HG03060 (cell line): ENCODE measurements around the gene COQ8A.
"Not testable (repeated sequence)": the region's sequence is repeated elsewhere in the genome, so short reads cannot be mapped to it uniquely, and the experiment has no call there.

Experiments used
- ATAC-seq: cut with Tn5 transposase; IDR thresholded peaks from one replicate; pipeline ENCODE4 v1.9.1; 2021; ENCODE audit warnings: low read depth, moderate number of reproducible peaks; ENCODE audit not compliant: unreplicated experiment

COQ8A gene

DNA sequence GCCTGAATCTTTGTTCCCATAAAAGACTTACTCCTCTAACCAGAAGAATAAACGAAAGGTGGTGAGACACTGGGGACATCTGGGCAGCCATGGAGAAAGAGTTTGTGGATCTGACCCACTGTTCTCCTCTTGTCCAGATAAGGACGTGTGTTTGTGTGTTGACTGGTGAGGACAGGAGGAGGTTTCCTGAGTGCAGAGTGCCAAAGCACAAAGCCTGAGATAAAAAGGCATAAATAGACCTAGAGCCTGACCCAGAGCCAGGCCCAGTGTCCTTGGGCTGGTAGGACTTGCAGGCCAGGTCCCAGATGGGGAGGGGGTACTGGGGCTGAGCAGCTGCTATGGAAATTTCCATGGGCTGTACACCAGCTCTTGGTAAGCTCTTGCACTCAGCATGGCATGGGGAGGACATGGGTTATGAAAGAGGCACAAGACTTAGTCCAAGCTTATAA lies 19.6 kb upstream of the COQ8A start:
- ATAC-seq = no peak

DNA sequence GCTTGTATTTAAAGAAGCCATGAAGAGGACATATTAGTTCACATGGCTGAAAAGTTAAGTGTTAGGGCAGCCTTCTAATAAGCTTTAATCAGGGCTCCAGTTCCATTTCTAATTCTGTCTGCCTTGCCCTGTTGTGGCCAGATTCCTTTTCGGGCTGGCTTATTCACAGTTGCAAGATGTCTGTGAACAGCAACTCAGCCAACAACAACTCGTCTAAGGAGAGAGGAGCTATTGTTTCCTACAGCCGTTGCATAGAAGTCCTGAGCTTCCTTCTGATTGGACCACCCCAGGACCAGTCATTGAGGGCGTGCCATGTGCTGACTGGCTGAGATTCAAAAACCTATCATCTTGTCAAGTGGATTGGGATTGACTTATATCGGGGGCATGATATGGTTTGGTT lies 18.6 kb upstream of the COQ8A start:
- ATAC-seq = no peak

DNA sequence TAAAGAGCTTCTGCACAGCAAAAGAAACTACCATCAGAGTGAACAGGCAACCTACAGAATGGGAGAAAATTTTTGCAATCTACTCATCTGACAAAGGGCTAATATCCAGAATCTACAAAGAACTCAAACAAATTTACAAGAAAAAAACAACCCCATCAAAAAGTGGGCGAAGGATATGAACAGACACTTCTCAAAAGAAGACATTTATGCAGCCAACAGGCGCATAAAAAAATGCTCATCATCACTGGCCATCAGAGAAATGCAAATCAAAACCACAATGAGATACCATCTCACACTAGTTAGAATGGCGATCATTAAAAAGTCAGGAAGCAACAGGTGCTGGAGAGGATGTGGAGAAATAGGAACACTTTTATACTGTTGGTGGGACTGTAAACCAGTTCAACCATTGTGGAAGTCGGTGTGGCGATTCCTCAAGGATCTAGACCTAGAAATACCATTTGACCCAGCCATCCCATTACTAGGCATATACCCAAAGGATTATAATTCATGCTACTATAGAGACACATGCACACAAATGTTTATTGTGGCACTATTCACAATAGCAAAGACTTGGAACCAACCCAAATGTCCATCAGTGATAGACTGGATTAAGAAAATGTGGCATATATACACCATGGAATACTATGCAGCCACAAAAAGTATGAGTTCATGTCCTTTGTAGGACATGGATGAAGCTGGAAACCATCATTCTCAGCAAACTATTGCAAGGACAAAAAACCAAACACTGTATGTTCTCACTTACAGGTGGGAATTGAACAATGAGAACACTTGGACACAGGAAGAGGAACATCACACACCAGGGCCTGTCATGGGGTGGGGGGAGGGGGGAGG lies 10.6 kb upstream of the COQ8A start:
- not testable (repeated sequence) for ATAC-seq

DNA sequence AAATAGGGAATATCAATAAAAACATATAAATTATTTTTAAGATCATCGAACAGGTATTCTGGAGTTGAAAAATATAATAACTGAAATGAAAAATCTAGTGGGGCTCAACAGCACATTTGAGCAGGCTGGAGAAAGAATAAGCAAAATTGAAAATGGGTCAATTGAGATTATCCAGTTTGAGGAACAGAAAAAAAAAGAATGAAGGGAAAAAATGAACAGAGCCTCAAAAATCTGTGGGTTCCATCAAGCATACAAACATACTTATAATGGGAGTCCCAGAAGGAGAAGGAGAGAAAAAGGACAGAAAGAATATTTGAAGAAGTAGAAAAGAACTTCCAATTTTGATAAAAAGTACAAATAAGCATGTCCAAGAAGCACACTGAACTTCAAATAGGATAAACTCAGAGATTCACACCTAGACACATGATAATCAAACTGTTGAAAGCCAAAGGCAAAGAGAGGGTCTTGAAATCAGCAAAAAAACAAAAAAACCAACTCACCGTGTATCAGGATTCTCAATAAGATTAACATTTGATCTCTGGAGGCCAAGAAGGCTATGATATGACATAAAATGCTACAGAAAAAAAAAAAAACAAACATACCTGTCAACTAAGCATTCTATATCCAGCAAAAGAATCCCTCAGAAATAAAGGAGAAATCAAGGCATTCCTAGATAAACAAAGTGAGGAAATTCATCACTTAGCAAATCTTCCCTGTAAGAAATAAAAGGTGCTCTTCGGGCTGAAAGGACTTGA lies 5.4 kb upstream of the COQ8A start:
- no peak for ATAC-seq

DNA sequence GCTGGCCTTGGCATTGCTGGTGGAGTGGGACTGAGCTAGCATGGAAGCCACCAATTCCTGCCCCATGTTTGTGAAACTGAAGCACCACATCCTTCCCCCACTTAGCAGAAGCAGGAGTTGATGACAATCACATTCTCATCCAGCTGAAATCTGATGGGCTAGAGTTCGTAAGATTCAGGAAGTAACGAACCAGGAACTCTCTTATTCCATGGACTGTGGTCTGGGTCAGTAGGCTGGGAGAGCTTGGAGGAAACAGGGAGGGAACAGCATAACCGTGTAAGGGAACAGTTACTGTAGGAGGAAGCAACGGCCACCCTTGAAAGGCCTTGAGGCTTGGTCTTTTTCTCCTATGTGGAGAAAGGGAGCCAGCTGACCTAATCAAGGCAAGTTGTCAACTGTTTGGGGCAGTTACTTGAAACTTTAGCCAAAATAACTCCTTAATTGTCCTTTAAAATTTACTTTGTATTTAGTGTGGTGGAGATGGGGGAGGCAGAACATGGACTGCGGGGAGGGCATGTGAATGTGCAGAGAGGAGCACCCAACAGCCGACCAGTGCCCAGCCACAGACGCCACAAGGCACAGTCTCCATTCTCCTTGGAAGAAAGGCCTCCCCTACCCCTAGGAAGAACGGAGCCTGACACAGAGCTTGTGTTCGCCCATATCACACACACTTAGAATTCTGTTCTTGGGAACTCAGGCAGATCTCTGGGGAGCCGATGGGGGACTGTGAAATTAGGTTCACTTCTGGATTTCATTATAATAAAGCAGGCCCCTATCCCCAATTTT lies 2.0 kb upstream of the COQ8A start:
- ATAC-seq = no peak

DNA sequence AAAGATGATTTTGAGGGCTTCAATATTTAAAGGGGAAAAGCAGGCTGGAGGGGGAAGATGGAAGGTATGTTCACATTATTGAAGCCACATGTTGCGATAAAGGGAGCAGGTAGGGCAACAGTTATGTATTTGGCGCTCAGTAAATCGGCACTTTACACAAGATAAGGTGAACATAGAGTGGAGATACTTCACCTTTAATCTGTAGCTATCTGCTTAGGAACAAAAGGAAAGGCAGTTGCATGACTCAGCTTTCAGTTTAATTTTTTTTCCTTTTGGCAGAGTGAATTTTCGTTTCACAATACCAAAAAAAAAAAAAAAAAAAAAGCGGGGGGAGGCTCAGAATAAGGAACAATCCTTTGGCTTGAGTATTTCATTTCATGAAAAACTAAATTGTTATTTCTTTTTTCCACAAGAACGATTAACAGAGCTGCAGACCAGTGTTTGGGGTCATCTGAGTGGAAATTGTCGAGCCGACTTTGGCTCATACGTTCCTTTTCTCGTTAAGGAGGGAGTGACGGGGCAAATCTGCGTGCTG lies 1.1 kb upstream of the COQ8A start:
- ATAC-seq = no peak

DNA sequence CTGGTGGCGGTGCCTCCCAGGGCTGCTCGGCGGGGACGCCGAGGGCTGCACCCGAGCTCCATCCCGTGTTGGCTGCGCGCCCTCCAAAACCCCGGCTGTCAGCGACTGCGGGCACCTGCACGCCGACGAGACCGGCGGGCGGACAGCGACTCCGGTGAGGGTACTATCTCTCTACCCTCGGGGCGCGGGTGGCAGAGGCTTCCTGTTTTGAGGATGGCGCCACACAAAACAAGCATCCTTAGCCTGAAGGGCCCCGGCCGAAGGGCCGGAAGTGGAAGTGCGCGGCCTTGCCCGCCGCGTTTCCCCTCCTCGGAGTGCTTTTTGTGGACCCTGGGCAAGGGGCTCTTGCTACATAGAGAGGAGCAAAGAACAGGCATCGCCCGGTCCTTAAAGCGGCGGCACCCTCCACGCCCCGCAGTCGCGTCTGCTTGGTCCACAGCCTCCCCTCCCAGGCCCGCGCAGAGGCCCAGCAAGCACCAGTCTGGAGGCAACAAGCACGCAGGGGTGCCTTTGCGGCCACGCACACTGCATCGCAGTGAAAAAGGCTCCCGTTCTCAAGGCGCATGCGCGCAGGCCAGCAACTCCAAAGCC lies 561 bp upstream of the COQ8A start:
- peak; percentile 16 for ATAC-seq

DNA sequence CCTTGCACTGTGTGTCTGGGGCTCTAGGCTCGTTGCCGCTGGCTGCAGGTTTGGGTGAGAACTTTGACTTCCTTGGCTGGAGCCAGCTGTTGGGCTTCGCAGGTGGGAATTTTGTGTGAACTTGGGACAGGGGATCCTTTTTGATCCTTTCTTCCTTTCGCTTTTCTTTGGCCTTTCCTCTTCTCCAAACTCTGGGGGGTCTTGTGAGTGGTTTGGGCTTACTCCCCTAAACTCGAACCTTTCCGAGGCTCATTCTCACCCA lies 643 bp downstream of the COQ8A start:
- ATAC-seq = no peak

DNA sequence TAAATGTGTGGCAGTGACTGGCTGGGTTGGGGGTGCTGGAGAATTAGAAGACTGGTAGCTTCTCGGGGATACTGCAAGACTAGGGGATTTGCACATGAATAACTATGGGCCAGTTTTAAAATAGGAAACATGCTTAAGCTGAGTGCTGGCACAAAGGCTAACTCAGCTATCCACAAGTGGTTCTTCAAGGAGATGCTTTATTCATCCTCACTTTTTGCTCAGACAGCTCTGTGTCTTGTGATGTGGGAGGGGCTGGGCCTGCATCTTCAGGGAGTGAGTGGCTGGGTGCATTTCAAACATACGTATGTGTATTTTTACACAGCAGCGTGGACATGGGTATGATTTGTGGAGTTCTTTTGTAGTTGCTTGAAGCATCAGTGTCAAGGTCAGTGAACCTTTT lies 2.3 kb downstream of the COQ8A start:
- no peak for ATAC-seq

DNA sequence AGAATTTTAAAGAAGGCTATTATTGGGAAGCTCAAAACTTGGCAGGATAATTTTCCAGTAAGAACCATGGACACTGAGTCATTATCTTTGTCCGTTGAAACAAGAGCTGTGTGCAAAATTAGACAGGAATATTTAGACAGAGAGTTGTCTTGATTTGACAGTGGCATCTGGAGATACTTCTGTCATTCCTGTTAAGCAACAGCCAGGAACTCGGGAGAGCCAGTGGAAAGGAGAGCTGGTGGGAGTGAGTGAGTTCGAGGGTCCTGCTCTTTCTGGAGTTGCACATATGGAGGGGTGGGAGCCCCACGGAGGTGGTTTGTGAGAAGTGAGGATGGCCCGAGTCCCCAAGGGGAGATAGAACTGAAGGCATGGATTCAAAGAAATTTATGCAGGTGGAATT lies 3.1 kb downstream of the COQ8A start:
- no peak for ATAC-seq

DNA sequence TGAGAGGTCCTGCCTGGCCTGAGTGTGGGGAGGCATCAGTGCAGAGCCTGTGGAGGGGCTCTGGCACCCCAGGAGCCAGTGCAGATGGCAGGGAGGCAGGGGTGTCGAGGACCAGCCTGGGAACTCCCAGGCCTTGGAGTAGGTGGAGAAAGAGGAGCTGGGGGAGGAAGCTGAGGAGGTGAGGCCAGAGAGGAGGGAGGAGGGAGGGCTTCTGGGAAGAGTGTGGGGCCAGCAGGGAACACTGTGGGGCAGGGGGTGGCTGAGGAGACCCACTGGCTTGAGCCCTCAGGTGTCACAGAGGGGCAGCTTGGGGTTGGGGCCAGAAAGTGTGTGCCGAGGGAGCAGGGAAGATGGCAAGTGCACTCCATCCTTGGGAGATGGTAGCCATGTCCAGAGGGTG lies 3.8 kb downstream of the COQ8A start:
- no peak for ATAC-seq

DNA sequence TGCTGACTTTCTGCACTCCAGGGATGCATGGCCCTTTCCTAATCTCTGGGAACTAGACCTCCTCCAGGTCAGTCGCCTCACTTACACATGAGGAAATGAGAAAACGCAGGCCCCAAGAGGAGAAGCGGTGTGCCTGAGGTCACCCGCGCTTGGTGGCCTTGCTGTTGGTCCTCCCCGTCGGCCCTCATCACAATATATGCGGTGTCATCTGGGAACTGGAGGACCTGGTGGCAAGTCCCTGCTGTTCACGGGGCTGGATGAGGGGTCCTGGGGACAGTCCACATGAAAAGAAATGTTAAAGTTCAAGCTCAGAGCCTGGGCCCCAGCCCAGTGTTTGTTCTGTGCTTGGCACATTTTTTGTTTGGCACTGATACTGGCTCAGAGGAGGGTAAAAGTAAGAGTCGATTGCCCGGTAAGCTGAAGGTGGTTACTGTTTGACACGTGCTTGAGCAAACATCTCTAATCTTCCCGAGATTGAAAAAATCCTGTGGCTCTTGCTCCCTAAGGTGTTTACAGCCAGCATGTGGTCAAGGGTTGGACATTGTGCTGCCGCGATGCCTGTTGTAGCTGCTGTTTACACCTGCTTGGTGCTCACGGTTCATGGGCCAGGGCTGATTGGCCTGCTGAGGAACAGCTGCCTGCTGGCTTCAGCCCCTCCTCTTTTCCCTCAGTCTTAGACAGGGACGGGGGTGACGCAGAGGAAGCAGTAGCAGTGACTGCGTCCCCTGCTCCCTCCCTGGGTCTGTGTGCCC lies 5.2 kb downstream of the COQ8A start:
- ATAC-seq = no peak

DNA sequence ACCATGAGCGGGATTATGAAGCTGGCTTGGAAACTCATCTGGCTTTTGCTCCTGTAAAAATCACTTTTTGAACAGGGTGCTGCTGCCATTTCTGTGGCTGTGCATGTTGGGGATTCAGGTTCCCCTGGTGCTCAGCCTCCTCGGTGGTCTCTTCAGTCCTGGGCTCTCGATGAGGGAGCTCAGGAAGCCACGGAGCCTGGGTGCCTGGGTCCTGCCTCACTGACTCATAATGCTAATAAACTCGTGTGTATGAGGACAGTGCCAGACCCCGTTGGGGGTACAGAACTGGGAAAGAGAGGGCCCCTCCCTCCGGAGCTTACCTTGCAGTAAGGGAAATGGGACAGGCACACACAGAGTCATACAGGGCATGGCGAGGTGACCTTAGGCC lies 5.8 kb downstream of the COQ8A start:
- no peak for ATAC-seq

DNA sequence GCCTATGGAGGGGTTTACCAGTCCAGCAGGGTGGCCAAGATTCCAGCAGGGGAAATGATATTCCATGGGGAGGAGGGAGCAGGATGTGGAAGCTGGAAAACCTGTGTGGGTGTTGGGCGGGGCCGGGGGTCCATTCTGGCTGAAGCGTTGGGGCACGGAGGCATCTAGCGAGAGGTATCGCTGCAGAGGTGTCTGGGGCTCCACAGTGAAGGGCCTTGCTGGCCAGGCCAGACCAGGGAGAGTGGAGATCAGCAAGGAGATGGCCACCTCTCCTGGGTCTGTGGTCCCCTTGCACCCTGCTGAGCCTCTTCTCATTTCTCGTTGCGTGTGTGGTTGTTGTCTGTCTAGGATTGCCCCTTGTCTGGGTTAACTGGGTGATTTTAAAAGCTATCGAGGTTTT lies 6.2 kb downstream of the COQ8A start:
- ATAC-seq = no peak

DNA sequence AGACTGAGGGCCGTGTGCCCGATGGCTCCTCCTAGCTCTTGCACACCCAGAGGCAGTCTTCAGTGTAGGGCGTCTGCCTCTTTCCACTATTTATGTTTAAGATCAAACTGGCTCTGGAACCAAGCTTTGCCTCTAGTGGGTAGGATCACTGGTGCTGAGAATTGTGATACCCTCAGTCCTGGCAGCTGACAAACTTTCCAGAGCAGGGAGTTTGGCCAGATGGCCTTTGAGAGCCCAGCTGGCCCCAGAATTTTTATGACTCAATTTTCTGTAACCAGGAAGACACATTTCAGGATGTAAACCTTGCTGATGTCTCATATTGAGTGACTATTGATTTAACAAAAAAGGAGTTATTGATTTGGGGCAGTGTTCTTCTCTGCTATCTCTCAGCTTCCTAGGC lies 6.7 kb downstream of the COQ8A start:
- ATAC-seq = no peak

DNA sequence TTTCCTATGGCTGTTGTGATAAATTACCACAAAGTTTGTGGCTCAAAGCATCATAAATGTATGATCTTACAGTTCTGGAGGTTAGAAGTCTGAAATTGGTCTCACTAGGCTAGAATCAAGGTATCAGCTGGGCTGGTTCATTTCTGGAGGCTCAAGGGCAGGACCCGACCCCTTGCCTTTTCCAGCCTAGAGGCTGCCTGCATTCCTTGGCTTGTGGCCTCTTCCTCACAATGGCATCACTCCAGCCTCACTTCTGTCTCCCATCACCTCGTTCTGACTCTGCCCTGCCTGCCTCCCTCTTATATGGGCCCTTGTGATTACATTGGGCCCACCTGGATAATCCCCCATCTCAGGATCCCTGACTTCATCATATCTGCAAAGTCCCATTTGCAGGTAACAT lies 8.0 kb downstream of the COQ8A start:
- no peak for ATAC-seq

DNA sequence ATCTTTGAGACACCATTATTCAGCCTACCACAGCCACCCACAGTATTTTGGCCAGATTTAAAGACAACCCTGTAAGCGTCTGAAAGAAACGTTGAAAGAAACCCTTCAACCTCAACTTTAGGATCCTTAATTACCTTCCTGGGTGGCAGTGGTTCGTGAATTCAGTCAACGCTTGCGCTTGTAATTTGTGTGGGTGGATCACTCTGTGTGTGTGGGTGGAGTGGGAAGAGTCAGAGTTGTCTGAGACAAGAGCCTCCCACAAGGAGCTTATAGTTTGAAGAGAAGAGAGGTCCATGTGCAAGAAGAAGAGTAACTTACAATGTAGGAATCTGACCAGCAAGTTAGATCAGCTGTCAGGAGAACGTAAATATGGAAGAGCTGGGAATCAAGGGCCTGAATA lies 8.4 kb downstream of the COQ8A start:
- ATAC-seq = no peak

DNA sequence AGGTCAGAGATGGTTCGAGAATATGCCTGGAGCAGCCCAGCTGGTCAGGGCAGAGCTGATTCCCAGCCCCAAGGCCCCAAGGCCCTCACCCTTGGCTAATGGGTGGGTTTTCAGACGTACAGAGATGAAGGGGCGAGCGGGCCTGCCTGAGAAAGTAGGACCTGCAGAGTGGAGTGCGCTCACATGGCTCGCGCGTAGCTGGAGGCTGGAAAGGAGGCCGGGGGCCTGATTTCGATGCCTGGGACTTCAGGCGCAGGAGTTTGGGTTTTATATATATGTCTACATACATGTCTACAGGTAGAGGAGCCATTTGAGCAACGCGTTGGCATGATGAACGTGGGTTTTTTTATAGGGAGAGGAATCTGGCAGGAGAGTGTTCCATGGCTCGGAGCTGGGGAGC lies 8.9 kb downstream of the COQ8A start:
- no peak for ATAC-seq

DNA sequence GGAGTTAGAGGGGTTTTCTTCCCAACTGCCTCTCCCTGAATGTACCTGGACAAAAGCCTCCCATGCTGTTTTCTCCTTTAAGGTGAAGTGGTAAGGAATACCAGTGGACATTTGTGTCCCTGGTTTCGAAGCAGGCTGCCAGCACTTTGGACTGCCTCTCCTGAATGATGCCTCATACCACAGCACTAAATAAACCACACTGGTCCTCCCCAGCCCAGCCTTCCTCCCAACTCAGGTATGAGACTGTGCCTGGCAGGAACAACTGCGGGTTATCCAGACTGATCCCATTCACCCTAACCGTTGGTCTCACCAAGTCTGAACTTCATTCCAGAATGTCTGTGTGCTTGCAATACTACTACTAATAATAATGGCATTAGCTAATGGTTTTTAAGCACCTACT lies 9.3 kb downstream of the COQ8A start:
- ATAC-seq = no peak

DNA sequence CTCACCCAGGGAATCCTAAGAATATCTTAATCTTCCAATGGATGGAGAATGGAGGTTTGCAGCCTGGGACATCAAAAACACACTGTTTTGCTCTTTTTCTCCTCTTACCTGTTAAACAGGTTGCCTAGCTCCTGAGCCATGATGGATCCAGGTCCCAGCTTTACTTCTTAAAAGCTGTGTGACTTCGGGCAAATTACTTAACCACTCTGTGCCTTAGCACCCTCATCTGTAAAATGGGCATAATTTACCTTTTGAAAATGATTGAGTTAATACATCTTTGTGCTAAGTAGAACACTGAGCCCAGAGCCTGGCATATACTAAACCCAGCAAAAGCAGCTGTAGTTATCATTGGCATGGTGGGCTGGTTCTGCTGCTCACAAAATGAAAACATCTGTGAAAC lies 10.2 kb downstream of the COQ8A start:
- ATAC-seq = no peak
